Caco-2 (cell line): ENCODE measurements around the gene ADNP2. TPM values are rescaled to one million over a fixed set of nuclear protein-coding genes. Genes with fewer than 3 reads are reported as not detected.

ENCODE experiments used
- BruUV-seq: library from RNA; stranded (reverse); fragments of 400-500 nt; replicated peaks from 2 replicates; lab custom pipeline; 2021; lab: Mats Ljungman, UMichigan
- CTCF ChIA-PET: fragments of 300-600 bp; sonication (Branson Sonifier 250); formaldehyde crosslinking; loops from one replicate; lab custom pipeline; 2022; ENCODE audit warnings: antibody characterized with exemption; lab: Charles Lee
- POLR2A ChIA-PET: fragments of 300-600 bp; sonication (Branson Sonifier 250); formaldehyde crosslinking; loops from one replicate; lab custom pipeline; 2022; ENCODE audit warnings: antibody characterized with exemption; lab: Charles Lee
- DNase-seq, 2 experiments: peaks; one replicate each; pipeline versions ENCODE4 v3.0.0 to v3.0.0-alpha.2; 2020 to 2022
- H3K27me3 ChIP-seq: replicated peaks from 2 replicates; pipeline ENCODE4 v1.6.0; 2011; ENCODE audit warnings: low read length; ENCODE audit not compliant: control insufficient read depth, insufficient read depth
- H3K36me3 ChIP-seq: 2 replicates; pipeline ENCODE4 v1.5.1; 2011; ENCODE audit warnings: low read length; ENCODE audit not compliant: control insufficient read depth, insufficient read depth
- H3K4me1 ChIP-seq: fragments of 250-450 bp; sonication (Bioruptor Pico); 2 replicates; pipeline ENCODE4 v1.5.1; 2020; ENCODE audit warnings: mild to moderate bottlenecking
- H3K4me3 ChIP-seq: 2 replicates; pipeline ENCODE4 v1.5.1; 2011; ENCODE audit warnings: low read depth, mild to moderate bottlenecking, control low read depth, low read length
- H3K9me3 ChIP-seq: fragments of 250-450 bp; sonication (Bioruptor Pico); 2 replicates; pipeline ENCODE4 v1.5.1; 2020; ENCODE audit warnings: mild to moderate bottlenecking, moderate library complexity
- H3K27ac Mint-ChIP-seq: one replicate; pipeline ENCODE4 v1.8.0; 2022; ENCODE audit warnings: mixed read lengths; ENCODE audit not compliant: unreplicated experiment
- H3K27me3 Mint-ChIP-seq: one replicate; pipeline ENCODE4 v1.8.0; 2022; ENCODE audit warnings: mixed read lengths; ENCODE audit not compliant: insufficient read depth, unreplicated experiment
- H3K36me3 Mint-ChIP-seq: one replicate; pipeline ENCODE4 v1.8.0; 2022; ENCODE audit warnings: mild to moderate bottlenecking, mixed read lengths; ENCODE audit not compliant: insufficient read depth, unreplicated experiment
- H3K4me1 Mint-ChIP-seq: one replicate; pipeline ENCODE4 v1.8.0; 2022; ENCODE audit warnings: low read depth, mixed read lengths; ENCODE audit not compliant: unreplicated experiment
- H3K4me3 Mint-ChIP-seq: one replicate; pipeline ENCODE4 v1.8.0; 2022; ENCODE audit warnings: mild to moderate bottlenecking, moderate library complexity, mixed read lengths; ENCODE audit not compliant: unreplicated experiment
- H3K9me3 Mint-ChIP-seq: one replicate; pipeline ENCODE4 v1.8.0; 2022; ENCODE audit warnings: mixed read lengths; ENCODE audit not compliant: unreplicated experiment
- CTCF ChIP-seq, 2 experiments: fragments of 200-600 bp in 1 of 2; IDR thresholded peaks; 1 replicate in 1 of 2; 2 replicates in 1 of 2; pipeline versions ENCODE4 v1.5.1 to v1.8.0; 2011 to 2022; ENCODE audit warnings: antibody characterized with exemption in 1 of 2, control low read depth in 1 of 2, inconsistent platforms in 1 of 2, low read depth in 1 of 2, low read length in 1 of 2, mild to moderate bottlenecking in 1 of 2, moderate library complexity in 1 of 2; ENCODE audit not compliant: insufficient read depth in 1 of 2, severe bottlenecking in 1 of 2, unreplicated experiment in 1 of 2
- intact Hi-C: fragments of 100-400 bp; cut with micrococcal nuclease; formaldehyde crosslinking; loops from one replicate; pipeline ENCODE4 v1.10.0; 2022; ENCODE audit not compliant: unreplicated experiment
- total RNA-seq: library from RNA; stranded (reverse); gene quantifications from 2 replicates; pipeline ENCODE4 v1.2.3, GENCODE V29; 2022

The ADNP2 gene
- total RNA-seq, 1 experiment from 2014 or later, result 22.1 TPM

GRCh38 chr18:80137137-80137536, 28.1 kb downstream of the ADNP2 start:
- BruUV-seq, result no TSS peak
- intact Hi-C loops, result no loop called here
- Histone ChIP-seq H3K4me3 (no peak overlapping the region), H3K27me3 (no peaks in the 10 kb centered on the region), H3K36me3 (no peaks in the 10 kb centered on the region), H3K9me3 (no peaks in the 10 kb centered on the region), H3K4me1 (no peaks in the 10 kb centered on the region)
- ChIA-PET CTCF (no interaction called here), POLR2A (no interaction called here)
- Mint-ChIP-seq H3K27ac (no peak overlapping the region), H3K9me3 (no peaks in the 10 kb centered on the region), H3K4me1 (no peaks in the 10 kb centered on the region), H3K27me3 (no peaks in the 10 kb centered on the region), H3K36me3 (peaks cover 15% of the 10 kb centered on the region), H3K4me3 (no peak overlapping the region)
- no peak for DNase-seq
- TF ChIP-seq CTCF (IDR thresholded peaks at IDR 0.05; ENCODE audit: insufficient read depth in 1 of 2, low read depth in 1 of 2, low read length in 1 of 2, severe bottlenecking in 1 of 2, unreplicated experiment in 1 of 2), result no peak

GRCh38 chr18:80137976-80138375, 28.9 kb downstream of the ADNP2 start:
- Mint-ChIP-seq H3K9me3 (no peaks in the 10 kb centered on the region), H3K4me1 (no peaks in the 10 kb centered on the region), H3K27ac (no peak overlapping the region), H3K27me3 (no peaks in the 10 kb centered on the region), H3K36me3 (peaks cover 14% of the 10 kb centered on the region), H3K4me3 (no peak overlapping the region)
- no peak for DNase-seq
- POLR2A ChIA-PET, result no interaction called here
- Histone ChIP-seq H3K9me3 (no peaks in the 10 kb centered on the region), H3K4me3 (no peak overlapping the region), H3K27me3 (no peaks in the 10 kb centered on the region), H3K36me3 (no peaks in the 10 kb centered on the region), H3K4me1 (no peaks in the 10 kb centered on the region)
- CTCF ChIA-PET, result no interaction called here
- intact Hi-C loops, result no loop called here
- no TSS peak for BruUV-seq
- no peak for TF ChIP-seq CTCF (IDR thresholded peaks at IDR 0.05; ENCODE audit: insufficient read depth in 1 of 2, low read depth in 1 of 2, low read length in 1 of 2, severe bottlenecking in 1 of 2, unreplicated experiment in 1 of 2)

- Mint-ChIP-seq H3K27ac (no peak overlapping the region), H3K27me3 (no peaks in the 10 kb centered on the region), H3K4me1 (no peaks in the 10 kb centered on the region), H3K9me3 (no peaks in the 10 kb centered on the region), H3K36me3 (peaks cover 5% of the 10 kb centered on the region), H3K4me3 (no peak overlapping the region)
- Histone ChIP-seq H3K36me3 (no peaks in the 10 kb centered on the region), H3K27me3 (no peaks in the 10 kb centered on the region), H3K4me3 (no peak overlapping the region), H3K9me3 (no peaks in the 10 kb centered on the region), H3K4me1 (no peaks in the 10 kb centered on the region)
- no peak for TF ChIP-seq CTCF (IDR thresholded peaks at IDR 0.05; ENCODE audit: insufficient read depth in 1 of 2, low read depth in 1 of 2, low read length in 1 of 2, severe bottlenecking in 1 of 2, unreplicated experiment in 1 of 2)
- no TSS peak for BruUV-seq
- intact Hi-C loops, result loop anchor here (10.0 kb wide), 1 partner anchor 106 kb away; the partner anchor contains the start of gene RBFA
- no peak for DNase-seq
- POLR2A ChIA-PET, result no interaction called here
- CTCF ChIA-PET, result no interaction called here
Measured at GRCh38 chr18:80140455-80140985, 31.5 kb downstream of the ADNP2 start.
